Iris pigment epithelial cell (primary cell): Measurements from ENCODE around the gene PFDN2.
"Not testable (repeated sequence)": the region's sequence is repeated elsewhere in the genome, so short reads cannot be mapped to it uniquely, and the experiment has no call there.

Experiments used
- DNase-seq: peaks from one replicate; pipeline ENCODE4 v3.0.0-alpha.2; 2011; ENCODE audit warnings: low read depth

Gene PFDN2

DNA sequence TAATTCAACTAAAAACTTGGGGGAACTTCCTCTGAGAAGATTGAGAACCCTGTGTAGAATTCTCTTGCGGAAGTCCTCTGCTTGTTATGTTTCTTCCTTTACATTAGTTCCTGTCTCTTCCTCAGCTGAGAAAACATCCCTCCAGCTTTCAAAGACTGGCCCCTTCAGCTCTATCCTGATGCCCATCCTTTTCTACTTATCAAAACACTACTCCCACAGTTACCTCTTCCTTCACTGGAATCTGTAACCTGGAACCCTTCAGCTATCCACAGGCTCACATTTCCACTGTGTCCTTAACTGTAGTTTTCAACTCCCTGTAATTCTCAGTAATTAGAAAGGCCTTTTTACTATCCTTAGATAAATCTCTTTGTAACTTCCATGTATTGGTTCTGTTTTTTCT is 20.6 kb upstream of the PFDN2 start:
- DNase-seq: no peak

GRCh38 chr1:161137881-161138280 is 20.0 kb upstream of the PFDN2 start:
- DNase-seq: no peak

GRCh38 chr1:161133220-161133740 is 15.4 kb upstream of the PFDN2 start:
- peak; percentile 22 for DNase-seq

- peak; percentile 96 for DNase-seq
Measured at GRCh38 chr1:161132410-161133219, 14.8 kb upstream of the PFDN2 start, which contains the start of gene DEDD. DEDD (minus strand) TSS chr1:161132667; CDS start chr1:161124462, 8,205 bp downstream.

- peak; percentile 44 for DNase-seq
Measured at GRCh38 chr1:161131523-161132409, 13.9 kb upstream of the PFDN2 start.

GRCh38 chr1:161130266-161130665 is 12.4 kb upstream of the PFDN2 start:
- no peak for DNase-seq

- peak; percentile 6 for DNase-seq
Measured at GRCh38 chr1:161128591-161129420, 11.0 kb upstream of the PFDN2 start.

DNA sequence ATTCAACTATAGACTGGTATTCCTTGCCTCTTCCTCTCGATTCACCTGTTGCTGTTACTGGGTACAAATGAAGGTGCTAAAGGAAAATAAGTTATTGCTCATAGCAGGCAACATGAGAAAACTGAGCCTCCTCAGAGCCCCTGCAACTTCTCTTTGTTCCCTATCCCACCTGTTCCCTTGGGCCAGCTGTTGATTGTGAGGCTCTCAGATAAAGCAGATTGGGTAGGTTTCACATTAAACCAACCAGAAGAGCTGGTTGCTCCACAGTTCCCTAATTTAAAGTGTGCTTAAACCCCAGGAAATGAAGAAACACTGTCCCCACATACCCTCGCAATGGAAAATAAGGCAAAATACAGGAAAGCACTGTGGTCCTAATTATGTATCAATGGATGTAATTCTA is 9.8 kb upstream of the PFDN2 start:
- no peak for DNase-seq

- DNase-seq: no peak
Measured at GRCh38 chr1:161122967-161123366, 5.1 kb upstream of the PFDN2 start.

DNA sequence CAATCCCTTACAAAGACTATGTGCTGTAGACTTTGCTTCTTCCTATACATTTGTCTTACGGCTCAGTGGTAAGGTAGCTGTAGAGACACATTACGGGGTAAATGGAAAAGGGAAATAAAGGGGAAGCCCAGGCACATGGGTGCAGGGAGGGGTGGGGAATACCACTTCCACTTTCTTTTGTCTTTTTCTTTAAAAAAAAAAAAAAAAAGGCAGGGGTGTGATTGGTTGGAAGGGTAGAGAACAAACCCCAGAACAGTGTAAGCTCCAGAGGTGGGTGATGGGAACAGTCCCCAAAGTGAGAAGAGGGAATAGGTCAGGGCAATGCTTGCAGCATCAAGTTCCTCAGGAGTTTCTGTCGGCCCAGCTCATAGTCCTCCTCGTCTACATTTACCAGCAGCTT is 4.0 kb upstream of the PFDN2 start:
- DNase-seq: no peak

- DNase-seq: no peak
Measured at GRCh38 chr1:161121042-161121650, 3.3 kb upstream of the PFDN2 start.

DNA sequence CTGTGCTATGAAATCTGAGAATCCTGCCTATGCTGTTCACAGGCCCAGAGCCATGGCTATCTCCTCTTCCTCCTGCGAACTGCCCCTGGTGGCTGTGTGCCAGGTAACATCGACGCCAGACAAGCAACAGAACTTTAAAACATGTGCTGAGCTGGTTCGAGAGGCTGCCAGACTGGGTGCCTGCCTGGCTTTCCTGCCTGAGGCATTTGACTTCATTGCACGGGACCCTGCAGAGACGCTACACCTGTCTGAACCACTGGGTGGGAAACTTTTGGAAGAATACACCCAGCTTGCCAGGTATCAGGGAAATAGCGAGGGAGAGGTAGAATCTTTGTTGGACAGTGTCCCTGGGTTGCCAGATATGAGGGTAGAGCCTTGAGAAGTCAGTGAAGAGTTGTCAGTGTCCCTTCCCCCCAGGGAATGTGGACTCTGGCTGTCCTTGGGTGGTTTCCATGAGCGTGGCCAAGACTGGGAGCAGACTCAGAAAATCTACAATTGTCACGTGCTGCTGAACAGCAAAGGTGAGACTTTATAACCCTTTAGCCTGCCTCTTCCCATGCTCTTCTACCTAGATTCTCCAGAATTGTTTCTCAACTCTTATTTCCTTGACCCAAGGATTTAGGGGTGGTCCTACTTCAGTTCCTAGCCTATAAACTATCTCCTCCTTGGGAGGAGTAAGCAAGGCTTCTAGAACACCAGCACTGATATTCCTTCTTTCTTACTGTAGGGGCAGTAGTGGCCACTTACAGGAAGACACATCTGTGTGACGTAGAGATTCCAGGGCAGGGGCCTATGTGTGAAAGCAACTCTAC is 1.5 kb upstream of the PFDN2 start:
- DNase-seq: peak; percentile 87

- not testable (repeated sequence) for DNase-seq
Measured at GRCh38 chr1:161115961-161116360, 1.9 kb downstream of the PFDN2 start.

GRCh38 chr1:161115132-161115711 is 2.6 kb downstream of the PFDN2 start:
- DNase-seq: peak; percentile 98

GRCh38 chr1:161114556-161114955 is 3.3 kb downstream of the PFDN2 start:
- peak; percentile 16 for DNase-seq

DNA sequence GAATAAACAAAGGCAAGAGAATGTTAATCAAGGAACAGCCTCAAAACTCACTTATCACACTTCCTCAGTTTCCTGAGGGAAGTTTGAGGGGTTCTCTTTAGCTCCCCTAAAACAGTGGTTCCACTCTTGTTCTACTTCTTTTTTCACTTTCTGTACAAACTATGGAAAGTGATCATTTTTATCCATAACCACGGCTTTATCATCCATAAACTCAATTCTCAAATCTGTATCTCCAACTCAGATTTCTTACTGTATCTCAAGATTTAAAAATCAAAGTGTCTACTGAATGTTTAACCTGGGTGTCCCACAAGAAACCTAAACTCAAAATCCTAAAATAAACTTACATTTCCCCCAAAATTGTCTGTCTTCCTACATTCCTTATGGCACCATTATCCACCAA is 3.9 kb downstream of the PFDN2 start:
- no peak for DNase-seq

DNA sequence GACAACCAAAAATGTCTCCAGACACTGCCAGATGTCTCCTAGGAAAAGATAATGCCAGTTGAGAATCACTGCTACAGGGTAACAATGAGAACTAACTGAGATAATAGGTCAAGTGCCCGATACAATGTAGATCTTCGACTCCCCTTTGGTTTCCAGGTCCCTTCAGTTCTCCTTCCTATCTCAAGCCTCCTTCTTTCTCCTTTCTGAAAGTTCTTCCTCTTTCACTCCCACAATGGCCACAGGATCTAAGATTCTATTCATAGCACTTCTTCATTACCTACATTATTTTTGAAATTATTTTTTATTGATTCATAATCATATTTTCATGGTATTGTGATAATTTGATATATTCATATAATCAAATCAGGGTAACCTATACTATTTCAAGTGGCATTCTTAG is 6.3 kb downstream of the PFDN2 start:
- no peak for DNase-seq

- no peak for DNase-seq
Measured at GRCh38 chr1:161111117-161111516, 6.7 kb downstream of the PFDN2 start.

DNA sequence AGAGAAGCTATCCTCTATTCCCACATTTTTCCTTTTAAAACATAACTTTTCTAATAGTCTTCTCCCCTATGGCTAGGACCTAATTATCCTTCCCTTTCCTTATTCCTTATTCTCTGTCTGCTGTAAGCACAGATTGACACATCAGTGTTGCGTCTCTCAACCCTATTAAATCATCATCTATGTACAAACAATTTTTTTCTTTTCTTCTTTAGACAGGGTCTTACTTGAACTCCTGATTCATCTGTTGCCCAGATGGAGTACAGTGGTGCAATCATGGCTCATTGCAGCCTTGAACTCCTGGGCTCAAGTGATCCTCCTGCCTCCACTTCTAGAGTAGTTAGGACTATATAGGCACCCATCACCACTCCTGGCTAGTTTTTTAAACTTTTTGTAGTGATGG is 11.4 kb downstream of the PFDN2 start:
- DNase-seq: no peak

- DNase-seq: no peak
Measured at GRCh38 chr1:161100556-161100955, 17.3 kb downstream of the PFDN2 start.
